ENCODE data around the gene BBOX1. TPM values are rescaled to one million over a fixed set of nuclear protein-coding genes. Genes with fewer than 3 reads are reported as not detected.

The BBOX1 gene
- total RNA-seq, 1 experiment from 2014 or later: not detected

GRCh38 chr11:27029966-27030365, 10.6 kb upstream of the BBOX1 start (continued):
- TF ChIP-seq CTCF (IDR thresholded peaks at IDR 0.05 in 2 of 3, conservative IDR thresholded peaks at IDR 0.05 in 1 of 3; ENCODE audit: borderline replicate concordance in 1 of 3, insufficient read depth in 1 of 3, low read depth in 2 of 3, low read length in 2 of 3): no peak

GRCh38 chr11:27031754-27032153, 8.9 kb upstream of the BBOX1 start:
- H3K9me3 ChIP-seq (ENCODE audit: control insufficient read depth in 1 of 2, insufficient read depth in 1 of 2, low read depth in 1 of 2, low read length in 2 of 2): no peaks in the 10 kb centered on the region
- ChIA-PET POLR2A (no interaction called here), CTCF (no interaction called here), RAD21 (ENCODE audit: low non-redundant PET in 1 of 2, low total read pairs in 2 of 2, uncharacterized antibody in 2 of 2, unreplicated experiment in 2 of 2) (no interaction called here)
- DNase-seq (ENCODE audit: low read depth, low spot score) (no peak), ATAC-seq (no peak)
- H4K20me1 ChIP-seq (ENCODE audit: insufficient read depth): no peaks in the 10 kb centered on the region
- intact Hi-C loops (cut with micrococcal nuclease): no loop called here
- H3K4me1 ChIP-seq (ENCODE audit: control insufficient read depth in 1 of 2, insufficient read depth in 2 of 2, low read length in 2 of 2): no peaks in the 10 kb centered on the region
- H3K9ac ChIP-seq (ENCODE audit: low read length): no peak overlapping the region
- H3K27ac ChIP-seq (ENCODE audit: low read depth, low read length): no peak overlapping the region
- H3K9me2 ChIP-seq (ENCODE audit: insufficient read depth): no peaks in the 10 kb centered on the region
- H3K36me3 ChIP-seq (ENCODE audit: control insufficient read depth in 1 of 2, insufficient read depth in 2 of 2, low read length in 2 of 2): no peaks in the 10 kb centered on the region
- no TSS peak for BruUV-seq (replicated peaks)
- no peak overlapping the region for H2AFZ ChIP-seq (ENCODE audit: low read depth, low read length, poor library complexity, severe bottlenecking)
- H3K79me2 ChIP-seq (ENCODE audit: insufficient read depth, low read length): no peaks in the 10 kb centered on the region
- no peak overlapping the region for H3K4me3 ChIP-seq (replicated peaks in 1 of 2; ENCODE audit: low read depth in 1 of 2, low read length in 2 of 2)
- no peaks in the 10 kb centered on the region; the same call in 1 of the 2 replicates for H3K27me3 ChIP-seq (ENCODE audit: insufficient read depth, low read length)
- TF ChIP-seq FOSL1 (IDR thresholded peaks at IDR 0.05; ENCODE audit: low read depth) (no peak), MAX (IDR thresholded peaks at IDR 0.05) (no peak), ATF3 (IDR thresholded peaks at IDR 0.05) (no peak), TCF7L2 (IDR thresholded peaks at IDR 0.05; ENCODE audit: borderline replicate concordance, extremely low read depth, insufficient read depth, insufficient read length) (no peak), CTCF (IDR thresholded peaks at IDR 0.05 in 2 of 3, conservative IDR thresholded peaks at IDR 0.05 in 1 of 3; ENCODE audit: borderline replicate concordance in 1 of 3, insufficient read depth in 1 of 3, low read depth in 2 of 3, low read length in 2 of 3) (no peak), RAD21 (IDR thresholded peaks at IDR 0.05; ENCODE audit: low read depth) (no peak), YY1 (IDR thresholded peaks at IDR 0.05; ENCODE audit: extremely low read depth, insufficient replicate concordance, low read depth, low read length) (no peak), CBX3 (IDR thresholded peaks at IDR 0.05; ENCODE audit: low read depth) (no peak), ZNF274 (IDR thresholded peaks at IDR 0.05; ENCODE audit: low read depth, low read length) (no peak), SIN3A (IDR thresholded peaks at IDR 0.05; ENCODE audit: low read depth) (no peak), REST (IDR thresholded peaks at IDR 0.05; ENCODE audit: low read depth) (no peak)
- H3K4me2 ChIP-seq (ENCODE audit: low read length): no peak overlapping the region

Measured in HCT116 (cell line).